HG03354 (cell line): ENCODE data around the gene RAB37.
A peak's percentile ranks its signal among the peaks of the same experiment; 100 is the strongest.

ENCODE experiments used
- ATAC-seq: cut with Tn5 transposase; IDR thresholded peaks from one replicate; pipeline ENCODE4 v1.9.1; 2021; ENCODE audit warnings: mild to moderate bottlenecking; ENCODE audit not compliant: unreplicated experiment, poor library complexity, severe bottlenecking

RAB37 gene, protein sequence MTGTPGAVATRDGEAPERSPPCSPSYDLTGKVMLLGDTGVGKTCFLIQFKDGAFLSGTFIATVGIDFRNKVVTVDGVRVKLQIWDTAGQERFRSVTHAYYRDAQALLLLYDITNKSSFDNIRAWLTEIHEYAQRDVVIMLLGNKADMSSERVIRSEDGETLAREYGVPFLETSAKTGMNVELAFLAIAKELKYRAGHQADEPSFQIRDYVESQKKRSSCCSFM

DNA sequence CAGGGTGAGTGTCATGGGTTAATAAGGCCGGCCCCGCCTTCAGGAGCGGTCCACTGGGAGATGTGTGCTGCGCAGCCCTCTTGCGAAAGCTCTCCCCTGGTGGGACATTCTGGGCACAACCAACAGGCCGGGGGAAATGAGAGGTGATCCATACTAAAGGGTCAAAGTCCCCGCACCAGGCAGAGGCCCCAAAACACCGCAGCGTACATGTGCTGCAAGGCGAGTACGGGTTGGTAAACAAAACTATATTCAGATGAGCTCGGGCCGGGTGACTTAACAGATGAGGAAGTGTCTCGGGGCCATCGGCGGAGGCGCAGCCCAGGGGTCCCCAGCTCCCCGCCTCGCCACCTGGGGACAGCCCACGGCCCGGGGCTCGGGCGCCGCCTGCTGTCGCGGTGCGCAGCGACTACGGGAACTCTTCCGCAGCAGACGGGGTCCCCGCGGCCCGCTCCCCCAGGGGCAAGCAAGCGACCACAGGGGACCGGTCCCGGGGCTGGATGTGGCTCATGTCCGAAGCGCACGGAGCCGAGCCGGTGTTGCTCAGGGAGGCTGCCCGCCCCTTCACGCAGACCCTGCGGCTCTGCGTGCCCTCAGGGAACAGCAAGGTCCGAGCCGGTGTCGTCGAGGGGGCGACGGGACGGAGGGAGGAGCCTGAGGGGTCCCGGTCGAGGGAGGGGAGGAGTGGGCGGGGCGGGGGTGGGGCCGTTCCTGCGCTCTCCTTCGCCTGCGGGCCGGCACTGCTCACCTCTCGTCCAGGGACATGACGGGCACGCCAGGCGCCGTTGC, at the start of gene RAB37:
TSS of gene RAB37 (plus strand) at position 744 of the 786 bp plus-strand sequence. CDS start at position 761, 17 bp downstream.
- peak; percentile 38 for ATAC-seq

- ATAC-seq: no peak
Observed at GRCh38 chr17:74687886-74688285, 49.2 kb upstream of the RAB37 start.

GRCh38 chr17:74690409-74690825, 46.6 kb upstream of the RAB37 start:
- no peak for ATAC-seq

- ATAC-seq: no peak
Observed at GRCh38 chr17:74691151-74691550, 45.9 kb upstream of the RAB37 start.

GRCh38 chr17:74694081-74694480, 43.0 kb upstream of the RAB37 start:
- ATAC-seq: no peak

GRCh38 chr17:74695629-74696028, 41.4 kb upstream of the RAB37 start:
- ATAC-seq: no peak

DNA sequence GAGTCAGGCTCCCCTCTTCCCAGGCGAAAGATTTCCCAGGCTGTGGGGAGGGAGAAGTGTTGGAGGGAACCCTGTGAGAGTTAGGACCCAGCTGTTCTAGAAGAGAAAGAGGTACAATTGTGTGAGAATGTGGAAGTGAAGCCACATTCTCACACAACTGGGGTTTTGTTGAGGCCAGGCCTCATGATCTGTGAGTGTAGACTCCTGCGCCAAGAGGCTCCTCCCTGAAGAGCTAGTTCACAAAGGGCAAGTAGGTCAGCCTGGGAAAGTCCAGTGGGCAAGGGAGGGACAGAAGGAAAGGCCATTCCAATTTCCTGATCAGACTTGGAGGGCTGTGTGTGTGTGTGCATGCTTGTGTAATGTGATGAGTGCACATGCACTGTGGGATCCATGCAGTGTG, 39.5 kb upstream of the RAB37 start:
- ATAC-seq: no peak

GRCh38 chr17:74698069-74698468, 39.0 kb upstream of the RAB37 start:
- no peak for ATAC-seq

- no peak for ATAC-seq
Observed at GRCh38 chr17:74699236-74699635, 37.8 kb upstream of the RAB37 start.

DNA sequence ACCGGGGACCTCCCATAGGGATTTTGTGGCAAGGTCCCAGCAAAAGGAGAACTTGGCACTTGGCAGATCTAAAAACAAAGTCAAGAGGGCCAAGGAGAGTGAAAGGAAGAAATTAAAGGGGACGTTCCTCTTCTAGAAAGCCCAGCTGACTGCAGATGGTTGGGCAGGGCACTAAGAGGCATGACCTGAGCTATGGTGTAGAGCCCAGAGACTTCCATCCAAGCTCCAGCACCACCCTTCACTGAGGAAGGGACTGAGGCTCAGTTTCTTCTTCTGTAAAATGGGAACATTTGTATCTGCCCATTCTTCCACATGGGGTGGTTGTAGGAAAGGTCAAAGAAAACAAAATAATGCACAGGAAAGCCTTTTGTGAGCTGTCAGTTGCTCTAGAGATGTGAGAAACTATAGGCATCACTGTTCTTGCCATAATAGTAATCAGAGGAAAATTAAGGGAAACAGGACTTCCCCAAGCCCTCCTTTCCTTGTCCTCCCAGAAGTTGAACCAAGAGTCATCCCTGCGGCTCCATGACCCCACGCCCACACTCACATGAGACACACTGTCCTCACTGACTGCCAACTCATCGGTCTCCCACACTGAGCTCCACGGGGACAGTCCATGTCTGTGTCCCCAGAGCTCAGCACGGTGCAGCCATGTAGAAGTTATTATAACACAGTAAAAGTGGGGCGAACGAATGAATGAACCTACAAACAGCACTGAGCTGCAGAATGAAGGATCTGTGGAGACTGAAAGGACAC, 34.8 kb upstream of the RAB37 start:
- no peak for ATAC-seq

DNA sequence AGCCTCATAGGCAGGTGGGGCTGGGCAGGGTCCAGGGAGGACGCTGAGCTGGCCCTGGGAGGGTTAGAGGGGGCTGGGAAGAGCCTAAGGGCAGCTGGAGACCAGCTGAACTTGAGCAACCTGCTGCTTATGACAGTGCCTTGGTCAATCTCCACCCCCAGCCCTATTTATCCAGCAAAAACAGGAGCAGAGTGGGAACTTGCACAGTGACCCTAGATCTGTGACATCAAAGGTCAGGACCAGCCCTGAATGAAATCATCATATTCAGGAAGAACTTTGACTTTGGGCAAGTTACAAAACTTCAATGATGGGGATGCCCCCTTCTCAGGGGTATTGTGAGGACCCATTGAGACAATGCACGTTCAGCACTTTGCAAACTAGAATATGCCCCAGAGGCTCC, 33.7 kb upstream of the RAB37 start:
- ATAC-seq: no peak

DNA sequence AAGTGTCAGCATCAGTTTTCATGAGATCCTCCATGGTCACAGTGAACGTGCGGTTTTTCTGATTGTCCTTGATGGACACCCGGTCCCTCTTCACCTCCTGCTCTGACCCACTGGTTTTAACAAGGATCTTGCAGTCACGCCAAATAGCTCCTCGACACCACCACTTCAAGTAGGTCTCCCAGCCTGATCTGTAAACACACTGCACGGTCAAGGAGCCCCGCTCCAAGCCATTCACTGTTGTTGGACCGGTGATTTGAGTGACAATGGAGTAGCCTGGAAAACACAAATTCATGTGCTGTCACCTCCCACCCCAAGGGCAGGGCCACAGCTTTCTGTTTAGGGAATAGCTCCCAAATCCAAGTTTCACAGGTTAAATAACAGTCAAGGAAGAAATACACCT, 32.5 kb upstream of the RAB37 start:
- no peak for ATAC-seq

- ATAC-seq: no peak
Observed at GRCh38 chr17:74711058-74711824, 25.8 kb upstream of the RAB37 start.

DNA sequence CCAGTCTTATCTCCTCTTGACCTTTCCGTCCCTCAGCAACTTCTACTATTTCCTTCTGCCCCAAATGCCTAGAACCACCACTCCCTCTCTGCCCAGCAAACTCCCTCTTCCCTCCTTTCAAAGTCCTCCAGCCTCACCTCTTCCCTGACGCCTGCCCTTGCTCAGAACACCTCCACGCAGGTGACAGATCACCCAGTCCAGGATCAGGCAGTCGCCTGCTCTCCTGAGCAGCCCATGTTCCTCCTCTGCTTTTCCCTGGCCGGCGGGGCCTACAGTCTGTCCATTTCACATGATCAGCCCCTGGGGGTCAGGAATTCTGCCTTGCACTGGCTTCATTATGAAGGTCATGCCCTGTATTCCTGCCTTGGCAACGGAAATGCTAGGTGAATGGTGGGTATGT, 24.8 kb upstream of the RAB37 start:
- ATAC-seq: no peak

GRCh38 chr17:74712756-74713155, 24.3 kb upstream of the RAB37 start, which contains the start of gene CD300LF:
Gene CD300LF (minus strand): TSS chr17:74712923. CDS start chr17:74712866, 57 bp downstream.
- no peak for ATAC-seq

- no peak for ATAC-seq
Observed at GRCh38 chr17:74713171-74713755, 23.8 kb upstream of the RAB37 start.

DNA sequence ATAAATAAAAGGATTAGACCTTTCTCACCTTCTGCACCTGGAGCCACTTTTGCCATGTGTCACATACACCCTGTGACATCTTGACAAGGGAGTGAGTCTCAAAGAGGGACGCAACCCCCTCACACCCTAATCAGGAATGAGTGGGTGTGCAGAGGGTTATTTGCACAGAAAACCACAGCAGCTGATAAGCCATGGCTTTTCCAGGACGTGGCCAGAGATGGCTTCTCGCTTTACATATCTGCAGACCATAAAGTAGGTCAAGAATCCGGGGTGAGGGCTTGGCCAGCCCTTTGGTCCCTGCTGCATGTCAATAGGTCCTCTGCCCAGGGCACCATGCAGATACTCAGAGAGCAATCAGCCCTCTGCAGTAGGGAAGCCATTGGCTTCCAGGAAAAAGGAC, 21.9 kb upstream of the RAB37 start:
- ATAC-seq: no peak

- no peak for ATAC-seq
Observed at GRCh38 chr17:74720506-74720905, 16.6 kb upstream of the RAB37 start.

DNA sequence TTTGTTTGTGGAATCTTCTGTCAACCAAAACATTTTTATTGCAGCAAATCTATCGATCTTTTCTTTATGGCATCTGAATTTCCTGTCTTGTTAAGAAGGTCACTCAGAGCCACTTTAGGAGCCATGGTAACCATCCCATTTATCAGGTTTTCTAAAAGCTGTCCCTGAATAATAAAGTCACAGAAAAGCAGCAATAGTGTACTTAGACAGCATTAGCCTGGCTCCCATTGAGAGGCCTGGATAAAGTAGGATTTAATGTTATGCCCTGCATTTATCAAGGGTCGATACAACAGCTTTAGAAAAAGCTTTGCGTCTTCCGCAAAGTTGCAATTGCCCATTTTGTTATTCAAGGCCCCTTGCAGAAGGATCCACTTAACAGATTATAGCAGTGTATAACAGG, 14.3 kb upstream of the RAB37 start:
- ATAC-seq: no peak

DNA sequence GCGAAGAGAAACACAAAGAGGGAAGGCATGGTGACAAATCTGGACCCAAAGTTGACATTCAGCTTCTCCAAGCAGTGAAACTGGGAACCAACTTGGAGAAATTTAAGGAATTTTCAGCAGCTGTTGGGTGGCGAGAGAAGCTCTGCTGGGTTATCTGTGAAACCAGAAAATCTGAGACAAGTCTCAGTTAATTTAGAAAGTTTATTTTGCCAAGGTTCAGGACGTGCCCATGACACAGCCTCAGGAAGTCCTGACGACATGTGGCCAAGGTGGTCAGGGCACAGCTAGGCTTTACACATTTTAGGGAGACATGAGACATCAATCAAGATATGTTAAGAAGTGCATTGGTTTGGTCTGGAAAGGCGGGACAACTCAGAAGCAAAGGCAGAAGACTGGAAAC, 13.2 kb upstream of the RAB37 start:
- no peak for ATAC-seq
